ENCODE data around the gene ME1. TPM values are rescaled to one million over a fixed set of nuclear protein-coding genes. Genes with fewer than 3 reads are reported as not detected.

Gene ME1
- total RNA-seq, 1 donor from 2014 or later, result 88.7 TPM

GRCh38 chr6:83333500-83333899, 97.4 kb downstream of the ME1 start:
- Mint-ChIP-seq H3K9me3 (ENCODE audit: low read depth) (peaks cover 4% of the 10 kb centered on the region), H3K27me3 (ENCODE audit: low read depth) (no peaks in the 10 kb centered on the region), H3K4me1 (ENCODE audit: low read depth) (peaks cover 23% of the 10 kb centered on the region), H3K4me3 (ENCODE audit: unreplicated experiment) (no peak overlapping the region), H3K27ac (ENCODE audit: unreplicated experiment) (peak overlapping the region; percentile 18), H3K36me3 (ENCODE audit: low read depth) (peaks cover 9% of the 10 kb centered on the region)
- TF ChIP-seq CTCF (IDR thresholded peaks at IDR 0.05), result no peak
- DNase-seq (ENCODE audit: low spot score), result no peak

- Mint-ChIP-seq H3K9me3 (ENCODE audit: low read depth) (no peaks in the 10 kb centered on the region), H3K27me3 (ENCODE audit: low read depth) (no peaks in the 10 kb centered on the region), H3K27ac (ENCODE audit: unreplicated experiment) (no peak overlapping the region), H3K4me1 (ENCODE audit: low read depth) (peaks cover 16% of the 10 kb centered on the region), H3K4me3 (ENCODE audit: unreplicated experiment) (no peak overlapping the region), H3K36me3 (ENCODE audit: low read depth) (peaks cover 20% of the 10 kb centered on the region)
- TF ChIP-seq CTCF (IDR thresholded peaks at IDR 0.05), result no peak
- no peak for DNase-seq (ENCODE audit: low spot score)
Measured at GRCh38 chr6:83314693-83315092, 116.2 kb downstream of the ME1 start.

GRCh38 chr6:83313882-83314281, 117.0 kb downstream of the ME1 start:
- no peak overlapping the region for H3K4me3 Mint-ChIP-seq (ENCODE audit: unreplicated experiment)
- no peak for TF ChIP-seq CTCF (IDR thresholded peaks at IDR 0.05)
- no peaks in the 10 kb centered on the region for H3K9me3 Mint-ChIP-seq (ENCODE audit: low read depth)
- H3K27ac Mint-ChIP-seq (ENCODE audit: unreplicated experiment), result no peak overlapping the region
- peaks cover 22% of the 10 kb centered on the region for H3K36me3 Mint-ChIP-seq (ENCODE audit: low read depth)
- no peak for DNase-seq (ENCODE audit: low spot score)
- no peaks in the 10 kb centered on the region for H3K27me3 Mint-ChIP-seq (ENCODE audit: low read depth)
- H3K4me1 Mint-ChIP-seq (ENCODE audit: low read depth), result peaks cover 24% of the 10 kb centered on the region

GRCh38 chr6:83311231-83311630, 119.6 kb downstream of the ME1 start:
- Mint-ChIP-seq H3K4me3 (ENCODE audit: unreplicated experiment) (no peak overlapping the region), H3K27me3 (ENCODE audit: low read depth) (no peaks in the 10 kb centered on the region), H3K9me3 (ENCODE audit: low read depth) (no peaks in the 10 kb centered on the region), H3K27ac (ENCODE audit: unreplicated experiment) (no peak overlapping the region), H3K36me3 (ENCODE audit: low read depth) (peaks cover 20% of the 10 kb centered on the region), H3K4me1 (ENCODE audit: low read depth) (peaks cover 38% of the 10 kb centered on the region)
- TF ChIP-seq CTCF (IDR thresholded peaks at IDR 0.05), result no peak
- no peak for DNase-seq (ENCODE audit: low spot score)

GRCh38 chr6:83310046-83310445, 120.8 kb downstream of the ME1 start:
- no peak for DNase-seq (ENCODE audit: low spot score)
- H3K36me3 Mint-ChIP-seq (ENCODE audit: low read depth), result peaks cover 20% of the 10 kb centered on the region
- no peaks in the 10 kb centered on the region for H3K27me3 Mint-ChIP-seq (ENCODE audit: low read depth)
- H3K27ac Mint-ChIP-seq (ENCODE audit: unreplicated experiment), result no peak overlapping the region
- no peak for TF ChIP-seq CTCF (IDR thresholded peaks at IDR 0.05)
- H3K4me1 Mint-ChIP-seq (ENCODE audit: low read depth), result peaks cover 38% of the 10 kb centered on the region
- no peak overlapping the region for H3K4me3 Mint-ChIP-seq (ENCODE audit: unreplicated experiment)
- H3K9me3 Mint-ChIP-seq (ENCODE audit: low read depth), result no peaks in the 10 kb centered on the region

Data from chondrocyte (in vitro differentiated cells).